ENCODE results near the gene NOL11. TPM values are rescaled to one million over a fixed set of nuclear protein-coding genes. Genes with fewer than 3 reads are reported as not detected.

Gene NOL11
- polyA plus RNA-seq, 1 of the 3 experiments (the other 2 are of a cell fraction) = 27.0 TPM

GRCh38 chr17:67672592-67673335 lies 45.0 kb upstream of the NOL11 start (continued):
- TF ChIP-seq ZBTB33 (IDR thresholded peaks at IDR 0.05; ENCODE audit: borderline replicate concordance, low read depth) = no peak

DNA sequence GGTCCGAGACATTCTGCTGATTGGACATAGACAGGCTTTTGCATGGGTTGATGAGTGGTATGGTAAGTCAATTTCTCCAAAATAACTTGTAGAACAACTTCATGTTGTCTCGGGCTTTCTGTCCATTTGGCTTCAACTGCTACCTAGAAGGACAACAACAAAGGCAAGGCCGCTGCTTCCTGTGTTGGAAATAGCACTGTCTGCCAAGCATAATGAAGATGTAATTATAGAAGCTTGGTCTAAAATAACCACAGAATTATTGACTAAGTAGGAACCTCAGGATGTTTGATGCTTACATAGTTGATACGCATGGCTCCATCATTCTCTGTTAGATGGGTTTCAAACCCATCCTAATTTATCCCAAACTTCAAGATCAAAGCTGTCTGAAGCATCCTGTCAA lies 42.3 kb upstream of the NOL11 start:
- WGBS (ENCODE audit: low lambda C conversion rate) = 94% methylated on average over 4 of the region's 4 CpGs
- no peak overlapping the region for H3K4me2 ChIP-seq
- CTCF ChIA-PET = interaction anchor here (0.6 to 16.1 kb wide), 4 partner anchors 14 to 299 kb away, joined by 3 to 241 read pairs (median 4); partner anchors contain the start of gene PITPNC1

More for the DNA sequence above, 42.3 kb upstream of the NOL11 start:
- H4K20me1 ChIP-seq (ENCODE audit: insufficient read depth) = no peaks in the 10 kb centered on the region
- no peaks in the 10 kb centered on the region for H3K27me3 ChIP-seq (ENCODE audit: insufficient read depth)
- no peaks in the 10 kb centered on the region for H3K9me3 ChIP-seq
- H3K36me3 ChIP-seq (replicated peaks in 1 of 2; ENCODE audit: control insufficient read depth in 1 of 2, insufficient read depth in 2 of 2, low read length in 1 of 2) = peaks cover 4 to 10% of the 10 kb centered on the region in 2 experiments
- no peak overlapping the region for H3K9ac ChIP-seq
- H3K79me2 ChIP-seq (ENCODE audit: insufficient read depth) = no peaks in the 10 kb centered on the region
- no peaks in the 10 kb centered on the region for H3K9me2 ChIP-seq
- POLR2A ChIA-PET = no interaction called here
- H3F3A ChIP-seq (replicated peaks; ENCODE audit: insufficient read depth) = no peaks in the 10 kb centered on the region
- no peak for DNase-seq
- no peak for TF ChIP-seq ZBTB33 (IDR thresholded peaks at IDR 0.05; ENCODE audit: borderline replicate concordance, low read depth)
- TF ChIP-seq, protein P1, sequence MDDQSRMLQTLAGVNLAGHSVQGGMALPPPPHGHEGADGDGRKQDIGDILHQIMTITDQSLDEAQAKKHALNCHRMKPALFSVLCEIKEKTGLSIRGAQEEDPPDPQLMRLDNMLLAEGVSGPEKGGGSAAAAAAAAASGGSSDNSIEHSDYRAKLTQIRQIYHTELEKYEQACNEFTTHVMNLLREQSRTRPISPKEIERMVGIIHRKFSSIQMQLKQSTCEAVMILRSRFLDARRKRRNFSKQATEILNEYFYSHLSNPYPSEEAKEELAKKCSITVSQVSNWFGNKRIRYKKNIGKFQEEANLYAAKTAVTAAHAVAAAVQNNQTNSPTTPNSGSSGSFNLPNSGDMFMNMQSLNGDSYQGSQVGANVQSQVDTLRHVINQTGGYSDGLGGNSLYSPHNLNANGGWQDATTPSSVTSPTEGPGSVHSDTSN (IDR thresholded peaks at IDR 0.05) = no peak
- no peak for TF ChIP-seq GATA2 (CRISPR knock-in tag; IDR thresholded peaks at IDR 0.05)
- TF ChIP-seq, protein P2, sequence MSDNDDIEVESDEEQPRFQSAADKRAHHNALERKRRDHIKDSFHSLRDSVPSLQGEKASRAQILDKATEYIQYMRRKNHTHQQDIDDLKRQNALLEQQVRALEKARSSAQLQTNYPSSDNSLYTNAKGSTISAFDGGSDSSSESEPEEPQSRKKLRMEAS (IDR thresholded peaks at IDR 0.05; ENCODE audit: low read depth) = no peak
- TF ChIP-seq MEF2A (IDR thresholded peaks at IDR 0.05; ENCODE audit: borderline replicate concordance, low read depth) = no peak
- TF ChIP-seq RCOR1 (IDR thresholded peaks at IDR 0.05; ENCODE audit: low read length) = no peak
- TF ChIP-seq EZH2phosphoT487 (IDR thresholded peaks at IDR 0.05; ENCODE audit: borderline replicate concordance, low read depth) = no peak
- no peak for TF ChIP-seq RXRA (IDR thresholded peaks at IDR 0.05; ENCODE audit: borderline replicate concordance, low read depth)
- TF ChIP-seq TCF12 (IDR thresholded peaks at IDR 0.05) = no peak
- TF ChIP-seq SIN3A (IDR thresholded peaks at IDR 0.05; ENCODE audit: borderline replicate concordance, low read depth, low read length) = no peak
- no peak overlapping the region for H3K4me3 ChIP-seq (ENCODE audit: low read depth in 2 of 2, low read length in 1 of 2)
- no peak overlapping the region for H2AFZ ChIP-seq (ENCODE audit: low read depth)
- peaks cover 3 to 8% of the 10 kb centered on the region in 2 experiments; a peak in 2 of 4 replicates for H3K4me1 ChIP-seq (ENCODE audit: control insufficient read depth in 1 of 2, insufficient read depth in 2 of 2, low read depth in 1 of 2, low read length in 1 of 2)
- H3K27ac ChIP-seq (ENCODE audit: low read depth in 2 of 2, low read length in 1 of 2) = no peak overlapping the region

Measured in SK-N-SH (cell line).